Measurements from ENCODE around the gene VPS16. TPM values are rescaled to one million over a fixed set of nuclear protein-coding genes. Genes with fewer than 3 reads are reported as not detected.

VPS16 gene
- total RNA-seq, 1 experiment from 2014 or later, result 49.9 TPM

GRCh38 chr20:2888224-2888955, 47.8 kb downstream of the VPS16 start:
- TF ChIP-seq EZH2phosphoT487 (IDR thresholded peaks at IDR 0.05; ENCODE audit: borderline replicate concordance, low read length), result no peak
- TF ChIP-seq EZH2 (IDR thresholded peaks at IDR 0.05; ENCODE audit: low read length, unreplicated experiment), result no peak
- no peak for TF ChIP-seq CTCF (conservative IDR thresholded peaks at IDR 0.05; ENCODE audit: low read depth, low read length)
- Histone ChIP-seq H4K20me1 (ENCODE audit: low read length) (peaks cover 15% of the 10 kb centered on the region; the same call in 1 of the 2 replicates), H3K27me3 (ENCODE audit: low read length) (no peaks in the 10 kb centered on the region), H3K4me2 (ENCODE audit: low read length) (no peak overlapping the region), H3K9ac (ENCODE audit: low read length) (no peak overlapping the region), H3F3A (ENCODE audit: low read length, unreplicated experiment) (no peaks in the 10 kb centered on the region), H3K9me2 (replicated peaks; ENCODE audit: low read length) (no peaks in the 10 kb centered on the region), H3K9me3 (ENCODE audit: low read length) (no peaks in the 10 kb centered on the region), H3K4me3 (ENCODE audit: low read length) (no peak overlapping the region), H2AFZ (ENCODE audit: low read length) (no peak overlapping the region), H3K79me2 (ENCODE audit: low read length) (peaks cover 96% of the 10 kb centered on the region), H3K36me3 (ENCODE audit: low read depth, low read length) (peaks cover 3% of the 10 kb centered on the region; the same call in 1 of the 2 replicates), H3K27ac (ENCODE audit: low read length) (no peak overlapping the region), H3K4me1 (ENCODE audit: insufficient read depth, low read length) (peaks cover 8% of the 10 kb centered on the region)
- intact Hi-C loops (cut with micrococcal nuclease), result no loop called here
- ATAC-seq, result no peak
- ChIA-PET POLR2A (ENCODE audit: unreplicated experiment) (no interaction called here), CTCF (no interaction called here)
- BruUV-seq (replicated peaks), result no TSS peak
- no peak for DNase-seq

- BruUV-seq (replicated peaks), result no TSS peak
- H3K4me3 ChIP-seq (ENCODE audit: low read length), result no peak overlapping the region
- H3F3A ChIP-seq (ENCODE audit: low read length, unreplicated experiment), result no peaks in the 10 kb centered on the region
- no peak for ATAC-seq
- TF ChIP-seq EZH2 (IDR thresholded peaks at IDR 0.05; ENCODE audit: low read length, unreplicated experiment), result no peak
- TF ChIP-seq CTCF (conservative IDR thresholded peaks at IDR 0.05; ENCODE audit: low read depth, low read length), result no peak
- TF ChIP-seq EZH2phosphoT487 (IDR thresholded peaks at IDR 0.05; ENCODE audit: borderline replicate concordance, low read length), result no peak
- DNase-seq, result peak; percentile 18
- no peak overlapping the region for H2AFZ ChIP-seq (ENCODE audit: low read length)
- POLR2A ChIA-PET (ENCODE audit: unreplicated experiment), result no interaction called here
- no peak overlapping the region for H3K9ac ChIP-seq (ENCODE audit: low read length)
- peaks cover 97% of the 10 kb centered on the region for H3K79me2 ChIP-seq (ENCODE audit: low read length)
- H4K20me1 ChIP-seq (ENCODE audit: low read length), result peaks cover 15% of the 10 kb centered on the region; the same call in 1 of the 2 replicates
- H3K4me2 ChIP-seq (ENCODE audit: low read length), result no peak overlapping the region
- H3K9me3 ChIP-seq (ENCODE audit: low read length), result no peaks in the 10 kb centered on the region
- no peaks in the 10 kb centered on the region for H3K9me2 ChIP-seq (replicated peaks; ENCODE audit: low read length)
- H3K4me1 ChIP-seq (ENCODE audit: insufficient read depth, low read length), result peaks cover 8% of the 10 kb centered on the region
- intact Hi-C loops (cut with micrococcal nuclease), result no loop called here
- CTCF ChIA-PET, result no interaction called here
- H3K36me3 ChIP-seq (ENCODE audit: low read depth, low read length), result peaks cover 3% of the 10 kb centered on the region; the same call in 1 of the 2 replicates
- H3K27me3 ChIP-seq (ENCODE audit: low read length), result no peaks in the 10 kb centered on the region
- no peak overlapping the region for H3K27ac ChIP-seq (ENCODE audit: low read length)
Observed at GRCh38 chr20:2889209-2889608, 48.7 kb downstream of the VPS16 start.

- Histone ChIP-seq H3K36me3 (ENCODE audit: low read depth, low read length) (peaks cover 3% of the 10 kb centered on the region; the same call in 1 of the 2 replicates), H3K27me3 (ENCODE audit: low read length) (no peaks in the 10 kb centered on the region), H2AFZ (ENCODE audit: low read length) (no peak overlapping the region), H3K9me2 (replicated peaks; ENCODE audit: low read length) (no peaks in the 10 kb centered on the region), H3K4me2 (ENCODE audit: low read length) (no peak overlapping the region), H3K4me1 (ENCODE audit: insufficient read depth, low read length) (peaks cover 8% of the 10 kb centered on the region), H3K4me3 (ENCODE audit: low read length) (no peak overlapping the region), H3K79me2 (ENCODE audit: low read length) (peaks cover 95% of the 10 kb centered on the region), H3K9ac (ENCODE audit: low read length) (no peak overlapping the region), H3K9me3 (ENCODE audit: low read length) (no peaks in the 10 kb centered on the region), H3K27ac (ENCODE audit: low read length) (no peak overlapping the region), H3F3A (ENCODE audit: low read length, unreplicated experiment) (no peaks in the 10 kb centered on the region), H4K20me1 (ENCODE audit: low read length) (peaks cover 15% of the 10 kb centered on the region; the same call in 1 of the 2 replicates)
- CTCF ChIA-PET, result no interaction called here
- POLR2A ChIA-PET (ENCODE audit: unreplicated experiment), result no interaction called here
- no peak for TF ChIP-seq EZH2phosphoT487 (IDR thresholded peaks at IDR 0.05; ENCODE audit: borderline replicate concordance, low read length)
- TF ChIP-seq CTCF (conservative IDR thresholded peaks at IDR 0.05; ENCODE audit: low read depth, low read length), result no peak
- TF ChIP-seq EZH2 (IDR thresholded peaks at IDR 0.05; ENCODE audit: low read length, unreplicated experiment), result no peak
- ATAC-seq (no peak), DNase-seq (no peak)
- BruUV-seq (replicated peaks), result no TSS peak
- intact Hi-C loops (cut with micrococcal nuclease), result no loop called here
Observed at GRCh38 chr20:2889797-2890196, 49.3 kb downstream of the VPS16 start.

Measured in PC-3 (cell line).